Measurements from ENCODE around the gene ULK1. TPM values are rescaled to one million over a fixed set of nuclear protein-coding genes. Genes with fewer than 3 reads are reported as not detected.

ULK1 gene
- total and polyA plus RNA-seq, 9 donors = 4.5 to 70.1 (median 46.8) TPM

DNA sequence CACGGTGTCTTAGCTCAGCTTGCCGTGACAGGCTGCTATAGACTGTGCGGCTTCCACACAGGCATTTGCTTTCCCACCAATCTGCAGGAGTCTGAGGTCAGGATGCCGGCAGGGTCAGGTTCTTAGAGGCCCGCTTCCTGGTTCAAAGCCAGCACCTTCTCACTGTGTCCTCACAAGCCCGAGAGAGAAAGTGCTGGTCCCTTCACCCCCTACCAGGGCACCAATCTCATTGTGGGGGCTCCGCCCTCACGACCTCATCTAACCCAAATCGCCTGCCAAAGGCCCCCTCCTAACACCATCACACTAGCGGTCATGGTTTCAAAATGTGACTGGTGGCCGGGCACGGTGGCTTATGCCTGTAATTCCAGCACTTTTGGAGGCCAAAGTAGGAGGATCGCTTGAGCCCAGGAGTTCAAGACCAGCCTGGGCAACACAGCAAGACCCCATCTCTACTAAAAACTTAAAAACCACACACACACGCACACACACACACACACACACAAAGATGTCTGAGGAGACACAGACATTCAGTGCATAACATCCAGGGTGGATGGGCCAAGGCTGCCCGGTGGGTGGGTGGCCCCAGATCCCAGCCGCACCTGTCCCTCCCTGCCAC is 39.5 kb upstream of the ULK1 start:
- no peaks in the 10 kb centered on the region for H3K36me3 ChIP-seq
- intact Hi-C loops (cut with DNase I) = loop anchor here in 1 of 4 donors (1.0 kb wide), 1 partner anchor 26 kb away; no protein-coding TSS in a partner anchor
- TF ChIP-seq, protein P1, sequence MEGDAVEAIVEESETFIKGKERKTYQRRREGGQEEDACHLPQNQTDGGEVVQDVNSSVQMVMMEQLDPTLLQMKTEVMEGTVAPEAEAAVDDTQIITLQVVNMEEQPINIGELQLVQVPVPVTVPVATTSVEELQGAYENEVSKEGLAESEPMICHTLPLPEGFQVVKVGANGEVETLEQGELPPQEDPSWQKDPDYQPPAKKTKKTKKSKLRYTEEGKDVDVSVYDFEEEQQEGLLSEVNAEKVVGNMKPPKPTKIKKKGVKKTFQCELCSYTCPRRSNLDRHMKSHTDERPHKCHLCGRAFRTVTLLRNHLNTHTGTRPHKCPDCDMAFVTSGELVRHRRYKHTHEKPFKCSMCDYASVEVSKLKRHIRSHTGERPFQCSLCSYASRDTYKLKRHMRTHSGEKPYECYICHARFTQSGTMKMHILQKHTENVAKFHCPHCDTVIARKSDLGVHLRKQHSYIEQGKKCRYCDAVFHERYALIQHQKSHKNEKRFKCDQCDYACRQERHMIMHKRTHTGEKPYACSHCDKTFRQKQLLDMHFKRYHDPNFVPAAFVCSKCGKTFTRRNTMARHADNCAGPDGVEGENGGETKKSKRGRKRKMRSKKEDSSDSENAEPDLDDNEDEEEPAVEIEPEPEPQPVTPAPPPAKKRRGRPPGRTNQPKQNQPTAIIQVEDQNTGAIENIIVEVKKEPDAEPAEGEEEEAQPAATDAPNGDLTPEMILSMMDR (IDR thresholded peaks at IDR 0.05) = no peak
- TF ChIP-seq POLR2A (IDR thresholded peaks at IDR 0.05) = no peak
- TF ChIP-seq EP300 (IDR thresholded peaks at IDR 0.05) = no peak
- H3K27me3 ChIP-seq = no peaks in the 10 kb centered on the region
- 64 to 80% (median 77%) methylated on average over 16 of the region's 16 CpGs for WGBS, 3 donors
- H3K4me1 ChIP-seq (ENCODE audit: insufficient read depth) = no peaks in the 10 kb centered on the region
- no peaks in the 10 kb centered on the region for H3K9me3 ChIP-seq
- H3K27ac ChIP-seq = no peak overlapping the region
- DNase-seq = peak in 1 of 5 donors; percentile 29
- no peak overlapping the region for H3K4me3 ChIP-seq

DNA sequence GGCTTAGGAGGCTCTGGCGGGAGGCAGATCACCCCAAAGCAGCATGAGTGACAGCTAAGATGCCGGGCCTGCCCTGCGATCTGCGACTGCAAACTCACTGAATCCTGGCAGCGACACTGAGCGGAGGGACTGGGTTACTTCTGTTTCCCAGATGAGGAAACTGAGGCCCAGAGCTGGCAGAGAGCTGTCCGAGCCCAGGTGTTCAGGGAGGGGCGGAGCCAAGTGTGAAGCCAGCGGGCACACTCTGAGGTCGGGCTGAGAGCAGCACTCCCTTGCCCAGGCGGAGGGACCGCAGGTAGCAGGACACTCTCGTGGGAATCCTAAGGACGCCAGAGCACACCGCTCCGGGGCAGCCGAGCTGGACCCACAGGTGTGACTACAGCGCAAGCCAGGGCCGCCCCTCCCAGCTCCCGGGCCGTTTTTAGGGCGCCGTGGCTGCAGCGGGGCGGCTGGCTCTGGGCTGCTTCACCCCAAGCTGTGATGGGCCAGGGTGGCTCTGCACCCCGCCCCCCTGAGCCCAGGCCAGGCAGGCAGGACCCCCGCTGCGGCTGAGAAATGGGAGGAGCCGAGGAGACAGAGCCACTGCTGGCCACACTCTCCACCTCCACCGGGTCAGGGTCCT is 38.8 kb upstream of the ULK1 start:
- intact Hi-C loops (cut with DNase I) = no loop called here
- H3K36me3 ChIP-seq = no peaks in the 10 kb centered on the region
- H3K4me1 ChIP-seq (ENCODE audit: insufficient read depth) = no peaks in the 10 kb centered on the region
- TF ChIP-seq POLR2A (IDR thresholded peaks at IDR 0.05) (no peak), EP300 (IDR thresholded peaks at IDR 0.05) (no peak)
- TF ChIP-seq, protein P1 (IDR thresholded peaks at IDR 0.05) = no peak
- DNase-seq = peak in 1 of 5 donors; percentile 33
- WGBS, 3 donors = 37 to 40% (median 37%) methylated on average over 30 of the region's 30 CpGs
- H3K27me3 ChIP-seq = no peaks in the 10 kb centered on the region
- no peaks in the 10 kb centered on the region for H3K9me3 ChIP-seq
- H3K27ac ChIP-seq = no peak overlapping the region
- H3K4me3 ChIP-seq = no peak overlapping the region

DNA sequence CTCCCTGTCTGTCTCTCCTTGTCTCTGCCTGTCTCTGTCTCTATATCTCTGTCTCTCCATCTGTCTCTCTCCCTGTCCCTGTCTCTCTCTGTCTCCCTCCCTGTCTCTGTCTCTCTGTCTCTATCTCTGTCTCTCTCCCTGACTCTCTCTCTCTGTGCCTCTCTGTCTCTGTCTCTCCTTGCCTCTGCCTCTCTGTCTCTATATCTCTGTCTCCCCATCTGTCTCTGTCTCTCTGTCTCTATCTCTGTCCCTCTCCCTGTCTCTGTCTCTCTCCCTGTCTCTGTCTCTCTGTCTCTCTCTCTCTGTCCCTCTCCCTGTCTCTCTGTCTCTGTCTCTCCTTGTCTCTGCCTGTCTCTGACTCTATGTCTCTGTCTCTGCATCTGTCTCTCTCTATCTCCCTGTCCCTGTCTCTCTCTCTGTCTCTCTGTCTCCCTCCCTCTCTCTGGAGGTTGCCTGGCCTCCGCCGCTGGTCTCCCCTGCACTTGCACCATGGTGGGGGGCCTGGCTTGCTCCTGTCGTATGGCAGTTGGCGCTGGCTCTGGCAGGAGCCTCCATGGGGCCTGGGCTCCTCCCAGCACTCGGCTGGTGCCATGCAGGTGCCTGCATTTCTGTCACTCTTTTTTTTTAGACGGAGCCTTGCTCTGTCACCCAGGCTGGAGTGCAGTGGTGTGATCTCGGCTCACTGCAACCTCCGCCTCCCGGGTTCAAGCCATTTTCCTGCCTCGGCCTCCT is 37.9 kb upstream of the ULK1 start:
- DNase-seq = peak in 1 of 5 donors; percentile 19
- H3K9me3 ChIP-seq = no peaks in the 10 kb centered on the region
- WGBS, 3 donors = 82 to 87% (median 85%) methylated on average over 10 of the region's 10 CpGs
- no peaks in the 10 kb centered on the region for H3K27me3 ChIP-seq
- intact Hi-C loops (cut with DNase I) = no loop called here
- no peak overlapping the region for H3K27ac ChIP-seq
- TF ChIP-seq POLR2A (IDR thresholded peaks at IDR 0.05) (no peak), EP300 (IDR thresholded peaks at IDR 0.05) (no peak)
- TF ChIP-seq, protein P1 (IDR thresholded peaks at IDR 0.05) = no peak
- no peak overlapping the region for H3K4me3 ChIP-seq
- no peaks in the 10 kb centered on the region for H3K4me1 ChIP-seq (ENCODE audit: insufficient read depth)
- no peaks in the 10 kb centered on the region for H3K36me3 ChIP-seq

DNA sequence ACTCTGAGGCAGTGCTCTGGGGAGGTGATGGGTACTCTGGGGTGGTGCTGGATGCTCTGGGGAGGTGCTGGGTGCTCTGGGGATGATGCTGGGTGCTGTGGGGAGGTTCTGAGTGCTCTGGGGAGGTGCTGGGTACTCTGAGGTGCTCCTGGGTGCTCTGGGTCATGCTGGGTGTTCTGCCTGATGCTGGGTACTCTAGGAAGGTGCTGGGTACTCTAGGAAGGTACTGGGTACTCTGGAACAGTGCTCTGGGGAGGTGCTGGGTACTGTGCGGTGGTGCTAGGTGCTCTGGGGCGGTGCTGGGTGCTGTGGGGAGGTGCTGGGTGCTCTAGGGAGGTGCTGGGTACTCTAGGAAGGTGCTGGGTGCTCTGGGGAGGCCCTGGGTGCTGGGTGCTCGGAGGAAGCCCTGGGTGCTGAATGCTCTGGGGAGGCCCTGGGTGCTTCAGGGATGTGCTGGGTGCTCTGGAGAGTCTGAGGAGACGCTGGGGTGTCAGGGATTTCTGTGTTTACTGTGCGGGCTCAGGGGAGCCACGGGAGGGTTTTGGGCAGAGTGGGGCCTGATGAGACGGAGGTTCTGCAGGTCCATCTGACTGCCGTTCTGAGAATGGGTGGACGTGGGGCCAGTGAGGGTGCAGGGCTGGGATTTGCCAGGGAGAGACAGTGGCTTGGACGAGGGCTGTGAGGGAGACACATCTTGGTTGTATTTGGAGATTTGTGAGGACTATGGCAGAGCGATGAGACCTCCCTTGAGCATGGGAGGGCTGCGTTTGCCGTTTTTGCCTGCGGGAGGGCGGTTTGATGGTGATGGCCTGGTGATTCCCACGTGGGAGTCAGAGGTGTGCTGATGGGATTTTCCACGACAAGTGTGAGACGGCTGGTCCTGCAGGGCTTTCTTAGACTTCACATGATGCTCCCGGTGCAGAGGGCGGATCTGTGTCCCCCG is 36.2 kb upstream of the ULK1 start:
- TF ChIP-seq POLR2A (IDR thresholded peaks at IDR 0.05) = no peak
- TF ChIP-seq, protein P1 (IDR thresholded peaks at IDR 0.05) = no peak
- no peak for TF ChIP-seq EP300 (IDR thresholded peaks at IDR 0.05)

More for the DNA sequence above, 36.2 kb upstream of the ULK1 start:
- Histone ChIP-seq H3K4me1 (ENCODE audit: insufficient read depth) (no peaks in the 10 kb centered on the region), H3K27ac (no peak overlapping the region), H3K9me3 (no peaks in the 10 kb centered on the region), H3K36me3 (no peaks in the 10 kb centered on the region), H3K27me3 (no peaks in the 10 kb centered on the region), H3K4me3 (no peak overlapping the region)
- intact Hi-C loops (cut with DNase I) = no loop called here
- peak in 1 of 5 donors; percentile 20 for DNase-seq
- 71 to 73% (median 73%) methylated on average over 19 to 21 of the region's 21 CpGs for WGBS, 3 donors

Data from ovary (tissue), 9 donors.